GF-D8 (cell line): ENCODE measurements around the gene SPATA31C1.
"Not testable (repeated sequence)": the region's sequence is repeated elsewhere in the genome, so short reads cannot be mapped to it uniquely, and the experiment has no call there.

Experiments used
- DNase-seq: peaks from one replicate; lab custom pipeline; 2025; lab: John Stamatoyannopoulos, UW

The SPATA31C1 gene

DNA sequence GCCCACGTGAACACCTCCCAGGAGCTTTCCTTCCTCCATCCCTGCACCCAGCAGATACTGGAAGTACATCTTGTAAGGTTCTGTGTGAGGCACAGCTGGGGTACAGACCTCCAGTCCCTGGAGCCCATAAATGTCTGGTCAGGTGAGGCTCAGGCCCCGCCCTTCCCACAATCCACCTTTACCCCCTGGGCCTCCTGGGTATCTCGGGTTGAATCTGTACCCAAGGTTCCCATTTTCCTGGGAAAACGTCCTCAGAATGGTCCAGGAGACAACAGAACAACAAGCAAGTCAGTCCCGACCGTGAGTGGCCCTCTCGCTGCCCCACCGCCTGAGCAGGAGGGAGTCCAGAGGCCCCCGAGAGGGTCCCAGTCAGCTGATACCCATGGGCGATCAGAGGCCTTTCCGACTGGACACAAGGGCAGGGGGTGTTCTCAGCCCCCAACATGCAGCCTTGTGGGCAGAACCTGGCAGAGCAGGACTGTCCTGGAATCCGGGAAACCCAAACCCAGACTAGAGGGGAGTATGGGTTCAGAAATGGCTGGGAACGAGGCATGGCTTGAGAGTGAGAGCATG, 30.7 kb upstream of the SPATA31C1 start:
- DNase-seq = no peak

DNA sequence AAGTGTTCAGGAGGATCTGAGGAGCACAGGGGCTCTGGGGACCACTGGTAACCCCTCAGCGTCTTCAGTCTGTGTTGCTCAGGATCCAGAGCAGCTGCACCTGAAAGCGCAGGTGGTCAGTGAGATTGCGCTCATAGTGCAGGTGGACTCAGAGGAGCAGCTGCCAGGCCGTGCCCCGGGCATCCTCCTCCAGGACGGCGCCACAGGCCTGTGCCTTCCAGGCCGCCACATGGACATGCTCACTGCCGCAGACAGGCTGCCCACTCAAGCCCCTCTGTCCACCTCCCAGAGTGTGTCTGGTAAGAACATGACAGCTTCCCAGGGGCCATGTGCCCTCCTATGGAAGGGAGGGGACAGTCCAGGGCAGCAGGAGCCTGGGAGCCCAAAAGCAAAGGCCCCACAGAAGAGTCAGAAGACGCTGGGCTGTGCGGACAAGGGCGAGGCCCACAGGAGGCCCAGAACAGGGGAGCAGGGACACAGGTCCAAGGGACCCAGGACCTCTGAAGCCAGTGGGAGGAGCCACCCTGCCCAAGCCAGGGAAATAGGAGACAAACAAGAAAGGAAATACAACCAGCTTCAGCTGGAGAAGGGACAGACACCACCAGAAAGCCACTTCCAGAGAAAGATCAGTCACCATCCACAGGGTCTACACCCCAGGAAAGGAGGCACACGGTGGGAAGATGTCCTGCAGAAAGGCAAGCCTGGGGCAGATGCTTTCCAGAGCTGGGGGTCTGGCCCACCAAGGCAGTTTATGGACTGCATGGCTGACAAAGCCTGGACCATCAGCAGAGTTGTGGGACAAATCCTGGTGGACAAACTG, 29.9 kb upstream of the SPATA31C1 start:
- DNase-seq = no peak

DNA sequence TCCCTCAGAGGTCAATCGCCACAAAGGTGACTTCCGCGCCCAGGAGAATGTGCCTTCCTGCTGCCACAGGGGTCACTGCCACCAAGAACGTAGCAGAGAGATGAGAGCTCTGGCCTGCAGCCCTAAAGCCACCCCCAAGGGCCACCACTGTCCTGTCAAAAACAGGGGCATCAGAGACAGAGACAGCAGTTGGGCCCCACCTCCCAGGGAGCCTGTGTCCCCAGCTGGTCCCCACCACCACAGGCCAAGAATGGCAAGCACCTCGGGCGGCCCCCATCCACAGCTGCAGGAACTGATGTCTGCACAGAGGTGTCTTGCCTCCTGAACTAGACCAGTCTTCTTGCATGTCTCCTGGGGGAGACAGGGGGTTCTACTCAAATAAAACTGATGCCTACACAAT, 29.3 kb upstream of the SPATA31C1 start:
- DNase-seq = no peak

DNA sequence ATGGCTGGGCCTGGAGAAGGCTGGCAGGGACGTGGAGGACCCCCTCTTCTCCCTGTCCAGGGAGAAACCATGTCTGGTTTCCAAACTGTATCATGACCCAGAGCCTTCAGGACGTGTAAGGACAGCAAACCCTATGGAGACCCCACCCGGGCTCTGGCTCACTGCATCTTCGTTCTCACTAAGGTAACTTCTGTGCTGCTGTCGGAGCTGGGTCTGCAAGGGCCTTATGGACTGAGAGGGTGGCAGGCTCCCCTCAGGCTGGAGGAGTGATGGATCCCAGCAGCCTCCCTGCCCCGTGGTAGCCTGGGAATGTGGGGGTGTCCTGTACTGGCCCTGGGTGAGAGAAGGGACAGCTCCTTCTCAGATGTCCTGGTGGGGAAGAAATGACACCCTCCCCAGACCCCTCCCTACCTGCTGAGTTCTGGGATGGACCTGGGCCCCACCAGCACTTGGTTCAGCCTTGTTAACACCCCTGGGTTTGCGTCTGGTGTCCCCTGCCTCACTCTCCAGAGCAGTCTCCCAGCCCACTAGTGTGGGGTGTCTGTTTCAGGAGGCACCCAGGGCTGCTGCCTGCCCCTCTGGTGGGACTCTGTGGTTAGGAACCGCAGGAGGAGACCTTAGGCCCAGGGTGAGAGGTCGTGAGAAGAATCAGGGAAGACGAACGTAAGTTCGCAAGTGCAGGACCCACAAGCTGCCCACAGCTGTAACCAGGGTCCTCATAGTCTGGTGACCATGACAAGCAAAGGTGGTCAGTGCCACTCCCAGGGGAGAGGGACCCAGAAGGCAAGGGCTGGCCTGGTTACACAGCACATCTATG, 28.5 kb upstream of the SPATA31C1 start:
- DNase-seq = no peak

DNA sequence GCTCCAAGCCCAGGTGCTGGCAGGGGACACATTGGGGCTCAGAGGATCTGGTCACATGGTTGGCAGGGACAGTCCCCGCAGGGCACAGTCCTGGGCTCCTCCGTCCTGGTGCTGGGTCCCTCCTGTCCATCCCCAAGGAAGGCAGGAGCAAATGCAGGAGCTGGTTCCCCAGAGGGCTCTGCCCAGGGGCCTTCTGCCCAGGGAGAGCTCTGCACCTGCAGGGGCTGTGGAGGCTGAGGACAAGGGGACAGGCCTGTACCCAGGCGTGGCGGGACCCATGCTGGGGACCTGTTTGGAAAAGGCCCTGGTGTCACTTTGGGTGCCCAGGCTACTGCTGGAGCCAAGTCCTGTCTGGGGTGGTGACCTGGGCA, 27.9 kb upstream of the SPATA31C1 start:
- DNase-seq = no peak

DNA sequence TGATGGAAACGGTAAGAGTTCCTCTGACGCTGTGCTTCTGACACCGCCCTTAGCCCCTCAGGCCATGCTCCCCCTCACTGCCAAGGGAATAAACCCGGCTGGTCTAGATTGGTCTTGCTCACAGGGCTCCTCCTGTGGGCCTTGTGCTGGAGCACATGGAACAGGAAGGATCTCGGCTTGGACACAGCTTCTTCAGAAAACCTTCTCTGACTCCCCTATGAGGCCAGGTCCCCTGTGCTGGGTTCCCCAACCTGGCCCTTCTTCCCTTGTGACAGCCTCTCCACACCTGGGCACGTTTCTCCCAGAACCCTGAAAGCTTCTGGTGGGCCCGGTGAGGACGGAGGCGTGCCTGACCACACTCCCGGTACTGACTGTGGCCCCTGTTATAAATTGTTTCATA, 26.9 kb upstream of the SPATA31C1 start:
- DNase-seq = no peak

DNA sequence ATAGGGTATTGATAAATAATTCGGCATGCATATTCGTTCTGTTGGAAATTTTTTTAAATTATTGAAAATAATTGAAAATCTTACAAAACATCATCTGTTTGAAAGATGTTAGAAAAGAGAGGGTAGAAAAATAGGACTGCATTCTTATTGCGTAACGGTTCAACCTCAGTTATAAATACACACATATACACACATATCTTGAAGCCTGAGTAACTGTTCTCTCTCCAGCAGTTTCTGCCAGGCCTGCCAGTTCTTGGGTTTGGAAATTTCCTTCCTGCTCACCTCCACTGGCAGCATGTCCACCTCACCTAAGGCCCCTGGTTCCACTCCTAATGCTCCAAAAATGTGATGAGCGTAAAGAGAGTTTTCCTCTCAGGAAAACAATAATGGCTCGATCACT, 26.0 kb upstream of the SPATA31C1 start:
- no peak for DNase-seq

DNA sequence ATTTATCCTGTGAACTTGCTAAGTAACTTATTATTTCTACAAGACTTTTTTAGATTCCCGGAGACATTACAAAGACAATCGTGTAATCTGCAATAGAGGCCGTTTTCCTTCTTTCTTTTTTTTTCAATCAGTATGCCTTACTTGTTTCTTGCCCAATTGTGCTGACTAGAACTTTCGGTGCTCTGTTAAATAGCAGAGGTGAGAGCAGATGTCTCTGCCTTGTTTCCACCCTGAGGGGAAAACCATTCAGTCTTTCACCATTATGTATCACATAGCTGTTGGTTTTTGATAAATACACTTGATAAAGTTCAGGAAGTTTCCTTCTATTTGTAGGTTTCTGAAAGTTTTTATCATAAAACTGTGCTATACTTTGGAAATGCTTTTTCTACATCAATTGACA, 24.8 kb upstream of the SPATA31C1 start:
- DNase-seq = no peak

DNA sequence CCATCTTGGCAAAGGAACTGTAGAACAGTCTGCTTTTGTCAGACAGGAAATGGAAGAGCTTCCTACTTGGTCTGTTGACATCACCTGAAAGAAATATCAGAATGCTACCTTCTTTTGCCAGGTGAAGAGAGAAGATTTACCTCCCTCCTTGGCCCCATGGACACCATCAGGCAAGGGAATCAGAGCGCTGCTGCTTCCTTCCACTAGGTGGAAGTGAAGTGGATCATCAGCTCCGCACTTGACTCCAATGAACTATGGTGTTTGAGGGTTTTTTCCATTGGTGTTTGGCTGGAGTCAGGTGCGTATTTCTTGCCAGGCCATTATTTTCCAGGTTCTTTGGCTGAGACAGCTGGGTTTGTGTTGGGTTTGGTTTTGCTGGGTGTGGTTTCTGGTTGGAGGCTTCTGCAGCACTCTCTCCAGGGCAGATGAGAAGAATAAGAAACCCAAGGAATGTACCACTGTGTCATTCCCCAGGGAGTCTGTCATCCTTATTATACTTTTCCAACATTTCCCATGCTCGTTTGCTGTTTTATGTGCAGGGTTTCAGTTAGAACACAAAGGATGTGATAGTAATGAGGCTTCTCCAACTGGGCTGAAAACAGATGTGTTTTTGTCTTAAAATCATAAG, 22.6 kb upstream of the SPATA31C1 start:
- no peak for DNase-seq

DNA sequence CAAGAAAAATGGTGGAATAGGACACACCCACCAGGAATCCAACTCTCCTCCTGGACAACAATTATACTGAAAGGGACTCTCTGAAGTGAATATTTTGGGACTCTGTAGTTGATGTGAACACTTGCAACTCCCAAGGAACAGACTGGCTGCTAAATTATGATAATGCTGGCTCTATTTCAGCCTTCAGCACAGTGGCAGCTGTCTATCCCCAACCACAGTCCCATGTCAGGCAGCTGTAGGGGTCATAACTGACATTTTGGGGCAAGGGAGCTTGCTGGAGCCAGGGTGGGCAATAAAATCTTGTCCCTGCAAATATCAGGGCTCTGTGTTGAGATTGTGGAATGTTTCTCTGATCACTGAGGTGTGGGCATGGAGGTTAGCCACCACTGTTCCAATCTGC, 20.9 kb upstream of the SPATA31C1 start:
- DNase-seq = no peak

DNA sequence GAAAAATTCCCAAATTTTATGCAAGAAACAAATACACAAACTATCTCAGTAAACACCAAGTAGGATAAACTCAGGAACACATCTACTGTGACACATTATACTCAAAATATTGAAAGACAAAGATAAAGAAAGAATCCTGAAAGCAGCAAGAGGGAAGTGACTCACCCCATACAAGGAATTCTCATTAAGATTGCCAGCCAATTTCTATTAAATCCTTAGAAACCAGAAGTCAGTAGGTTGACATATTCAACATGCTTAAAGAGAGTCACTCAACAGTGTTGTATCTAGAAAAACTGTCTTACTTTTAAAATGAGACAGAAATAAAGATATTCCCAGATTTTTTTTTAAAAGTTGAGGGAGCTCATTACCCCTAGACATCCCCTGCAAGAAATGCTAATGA, 19.6 kb upstream of the SPATA31C1 start:
- no peak for DNase-seq

DNA sequence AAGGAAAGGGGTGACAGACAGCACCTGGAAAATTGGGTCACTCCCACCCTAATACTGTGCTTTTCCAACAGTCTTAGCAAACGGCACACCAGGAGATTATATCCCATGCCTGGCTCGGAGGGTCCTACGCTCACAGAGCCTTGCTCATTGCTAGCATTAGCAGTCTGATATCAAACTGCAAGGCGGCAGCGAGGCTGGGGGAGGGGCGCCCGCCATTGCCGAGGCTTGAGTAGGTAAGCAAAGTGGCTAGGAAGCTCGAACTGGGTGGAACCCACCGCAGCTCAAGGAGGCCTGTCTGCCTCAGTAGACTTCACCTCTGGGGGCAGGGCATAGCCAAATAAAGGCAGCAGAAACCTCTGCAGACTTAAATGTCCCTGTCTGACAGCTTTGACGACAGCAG, 15.4 kb upstream of the SPATA31C1 start:
- DNase-seq = not testable (repeated sequence)

DNA sequence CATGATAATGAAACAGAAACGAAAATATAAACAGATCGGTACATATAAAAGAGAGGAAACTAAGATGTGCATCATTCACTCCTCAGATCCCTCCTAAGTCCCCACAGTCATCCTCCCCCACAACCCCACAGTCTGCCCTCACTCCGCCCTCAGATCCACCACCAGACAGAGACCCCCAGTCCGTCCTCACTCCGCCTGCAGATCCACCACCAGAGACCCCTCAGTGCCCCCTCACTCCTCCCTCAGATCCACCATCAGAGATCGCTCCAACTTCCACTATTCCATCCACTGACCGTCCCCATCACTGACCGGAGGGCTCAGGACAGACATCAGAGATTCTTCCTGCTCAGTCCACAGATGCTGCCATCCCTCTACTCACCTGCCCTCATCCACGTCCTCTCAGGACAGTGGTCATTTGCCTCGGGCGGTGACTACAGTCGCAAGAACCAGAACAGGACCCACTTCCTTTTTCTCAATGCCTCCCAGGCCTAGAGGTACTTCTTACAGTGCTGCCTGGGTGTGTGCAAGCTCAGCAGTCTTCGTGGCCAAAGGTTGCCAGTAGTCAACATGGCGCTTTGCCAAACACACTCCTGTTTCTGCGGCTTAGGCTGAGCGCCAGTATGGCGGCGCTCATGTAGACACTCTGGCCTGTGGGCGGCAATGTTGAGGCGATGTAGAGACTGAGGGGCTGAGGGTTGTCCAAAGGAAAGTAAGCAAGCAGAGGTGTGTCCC, 8.3 kb upstream of the SPATA31C1 start:
- no peak for DNase-seq

DNA sequence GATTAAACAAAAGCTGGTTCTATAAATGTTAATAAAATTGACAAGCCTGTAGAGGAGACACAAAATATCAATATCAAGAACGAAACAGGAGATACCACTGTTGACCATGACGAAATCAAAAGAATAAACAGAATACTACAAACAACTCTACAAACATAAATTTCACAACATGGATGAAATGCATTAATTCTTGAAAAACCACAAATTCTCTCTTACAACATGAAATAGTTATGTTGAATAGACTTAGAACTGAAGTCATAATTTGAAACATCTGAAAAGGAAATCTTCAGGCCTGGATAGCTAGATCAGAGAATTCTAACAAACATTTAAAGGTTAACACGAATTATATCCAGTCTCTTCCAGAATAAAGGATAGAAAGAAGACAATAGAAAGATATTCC, 6.9 kb upstream of the SPATA31C1 start:
- DNase-seq = no peak

DNA sequence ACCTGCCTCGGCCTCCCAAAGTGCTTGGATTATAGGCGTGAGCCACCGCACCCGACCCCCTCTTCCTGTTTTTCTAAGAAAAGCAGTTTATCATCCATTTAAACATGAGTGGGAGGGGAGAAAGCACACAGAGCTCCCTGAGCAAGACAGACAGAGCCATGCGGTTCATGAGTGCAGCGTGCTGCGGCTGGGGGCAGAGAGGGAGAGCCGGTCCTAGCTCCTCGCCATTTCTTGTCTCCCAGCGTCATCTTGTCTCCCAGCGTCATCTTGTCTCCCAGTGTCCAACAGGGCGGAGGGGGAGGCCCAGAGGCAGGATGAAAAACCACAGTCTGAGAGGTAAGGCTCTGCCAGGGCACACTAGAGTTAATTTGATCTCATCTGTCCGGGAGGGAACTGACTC, 1.3 kb downstream of the SPATA31C1 start:
- DNase-seq = not testable (repeated sequence)

DNA sequence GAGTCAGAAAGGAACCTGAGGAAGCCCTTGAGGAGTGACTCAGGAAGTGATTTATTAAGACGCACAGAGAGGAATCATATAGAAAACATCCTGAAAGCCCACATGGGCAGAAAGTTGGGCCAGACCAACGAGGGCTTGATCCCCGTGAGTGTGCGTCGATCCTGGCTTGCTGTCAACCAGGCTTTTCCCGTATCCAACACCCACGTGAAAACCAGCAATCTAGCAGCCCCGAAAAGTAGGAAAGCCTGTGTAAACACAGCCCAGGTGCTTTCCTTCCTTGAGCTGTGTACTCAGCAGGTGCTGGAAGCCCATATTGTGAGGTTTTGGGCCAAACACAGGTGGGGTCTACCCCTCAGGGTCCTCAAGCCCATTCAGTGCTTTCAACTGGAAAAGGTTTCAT, 3.8 kb downstream of the SPATA31C1 start:
- DNase-seq = not testable (repeated sequence)

DNA sequence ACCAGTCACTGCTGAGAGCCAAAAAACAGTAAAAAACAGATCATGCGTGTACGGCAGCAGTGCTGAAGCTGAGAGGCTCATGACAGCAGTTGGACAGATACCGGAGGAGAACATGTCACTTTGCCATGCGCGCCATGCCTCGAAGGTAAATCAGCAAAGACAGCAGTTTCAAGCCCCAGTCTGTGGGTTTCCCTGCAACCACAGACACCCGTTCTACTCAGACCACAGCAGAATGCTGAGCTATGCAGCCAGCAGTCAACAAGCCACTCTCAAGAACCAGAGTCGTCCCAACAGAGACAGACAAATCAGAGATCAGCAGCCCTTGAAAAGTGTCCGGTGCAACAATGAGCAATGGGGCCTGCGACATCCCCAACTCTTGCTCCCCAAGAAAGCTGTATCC, 5.2 kb downstream of the SPATA31C1 start:
- DNase-seq = not testable (repeated sequence)

DNA sequence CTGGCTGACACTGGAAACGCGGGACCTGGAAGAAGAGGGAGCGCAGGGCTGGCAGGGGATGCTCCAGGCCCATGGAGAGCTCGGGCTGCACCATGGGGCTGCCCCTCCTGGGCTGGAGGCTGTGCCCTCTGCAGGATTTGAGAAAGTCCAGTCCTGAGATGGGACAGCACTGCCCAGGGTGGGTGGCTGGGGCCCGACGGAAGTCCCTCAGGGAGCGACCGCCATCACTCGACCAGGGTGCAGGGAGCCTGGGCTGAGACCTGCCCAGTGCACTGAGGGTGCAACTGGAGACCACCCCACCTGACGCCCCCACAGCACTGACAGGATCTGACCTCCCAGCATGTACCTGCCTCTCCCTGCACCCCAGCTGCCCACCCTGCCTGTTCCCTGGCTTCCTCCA, 7.1 kb downstream of the SPATA31C1 start:
- not testable (repeated sequence) for DNase-seq

DNA sequence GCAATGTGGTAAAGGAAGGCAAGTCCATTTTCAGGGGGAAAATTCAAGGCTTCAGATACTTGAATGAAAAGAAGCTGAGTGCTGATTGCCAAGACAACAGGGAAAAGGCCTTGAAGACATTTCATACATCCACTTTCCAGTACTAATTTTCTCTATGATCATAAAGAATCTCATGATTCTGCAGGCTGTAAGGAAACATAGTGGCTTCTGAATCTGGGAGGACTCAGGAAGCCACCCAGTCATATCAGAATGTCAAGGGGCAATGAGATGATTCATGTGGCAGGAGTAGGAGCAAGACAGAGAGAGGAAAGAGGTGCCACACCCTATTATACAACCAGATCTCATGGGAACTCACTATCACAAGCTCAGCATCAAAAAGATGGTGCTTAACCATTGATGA, 11.4 kb downstream of the SPATA31C1 start:
- not testable (repeated sequence) for DNase-seq

DNA sequence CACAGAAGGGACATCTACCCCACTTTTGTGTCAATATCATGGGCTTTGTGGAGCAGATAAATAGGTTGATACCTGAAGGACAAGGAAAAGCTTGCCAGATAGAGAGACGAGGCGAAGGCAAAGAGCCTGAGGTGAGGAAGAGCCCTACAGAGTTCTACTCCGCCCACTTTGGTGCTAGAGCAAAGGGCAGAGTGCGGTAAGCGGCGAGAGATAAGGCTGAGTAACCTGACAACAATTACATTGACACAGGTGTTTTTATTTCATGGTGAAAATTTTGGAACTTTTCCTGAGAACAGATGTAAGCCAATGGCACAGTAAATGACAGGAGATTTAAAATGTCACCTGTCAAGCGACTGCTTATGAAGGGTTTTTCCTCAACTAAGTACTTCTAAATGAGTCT, 16.7 kb downstream of the SPATA31C1 start:
- DNase-seq = not testable (repeated sequence)

DNA sequence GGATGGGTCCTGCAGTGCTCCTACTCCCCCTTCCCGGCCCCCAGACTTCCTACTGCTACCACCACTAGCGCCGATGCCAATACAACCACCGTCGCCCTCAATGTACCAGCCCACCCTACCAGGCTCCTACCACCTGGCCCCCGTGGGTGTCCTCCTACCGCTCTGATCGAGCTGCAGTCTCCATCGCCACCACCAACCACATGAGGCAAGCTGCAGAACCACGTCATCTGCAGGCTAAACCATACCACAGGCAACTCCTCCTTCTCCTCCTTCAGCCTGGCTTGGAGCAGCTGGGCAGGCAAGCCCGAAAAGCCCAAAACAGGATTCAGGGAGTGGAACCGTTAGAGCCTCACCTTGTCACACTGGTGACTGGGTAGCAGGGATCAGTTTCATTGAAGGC, 19.6 kb downstream of the SPATA31C1 start:
- not testable (repeated sequence) for DNase-seq

DNA sequence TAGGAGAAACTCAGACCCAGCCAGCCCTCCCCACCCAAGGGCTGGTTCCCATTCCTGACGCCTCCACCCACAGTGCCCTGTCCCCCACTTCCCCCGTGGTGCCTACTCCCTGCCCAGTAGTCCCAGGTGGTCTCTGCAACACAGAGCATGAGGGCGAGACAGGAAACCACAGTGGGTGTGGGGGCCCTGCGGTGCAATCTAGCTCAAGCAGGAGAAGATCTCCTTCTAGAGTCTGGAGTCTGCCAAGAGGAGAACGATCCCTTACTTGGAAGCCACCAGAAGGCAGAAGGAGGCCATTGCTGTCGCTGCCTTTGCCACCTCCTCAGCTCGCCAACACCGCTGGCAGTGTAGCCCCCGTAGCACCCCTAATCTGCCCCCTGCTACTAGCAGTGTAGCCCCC, 20.2 kb downstream of the SPATA31C1 start:
- DNase-seq = not testable (repeated sequence)
